ENCODE data around the gene PIF1.

- TF ChIP-seq CTCF (IDR thresholded peaks at IDR 0.05) (no peak), ZFX (IDR thresholded peaks at IDR 0.05; ENCODE audit: borderline replicate concordance) (no peak)
These were observed 29.9 kb upstream of the PIF1 start for GRCh38 chr15:64855205-64855975.

Measured in 22Rv1 (cell line).